ENCODE data around the gene IL20RB. TPM values are rescaled to one million over a fixed set of nuclear protein-coding genes. Genes with fewer than 3 reads are reported as not detected.
A peak's percentile ranks its signal among the peaks of the same experiment; 100 is the strongest.

Gene IL20RB, protein sequence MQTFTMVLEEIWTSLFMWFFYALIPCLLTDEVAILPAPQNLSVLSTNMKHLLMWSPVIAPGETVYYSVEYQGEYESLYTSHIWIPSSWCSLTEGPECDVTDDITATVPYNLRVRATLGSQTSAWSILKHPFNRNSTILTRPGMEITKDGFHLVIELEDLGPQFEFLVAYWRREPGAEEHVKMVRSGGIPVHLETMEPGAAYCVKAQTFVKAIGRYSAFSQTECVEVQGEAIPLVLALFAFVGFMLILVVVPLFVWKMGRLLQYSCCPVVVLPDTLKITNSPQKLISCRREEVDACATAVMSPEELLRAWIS
- polyA plus RNA-seq (2013, experiment 1 of 2; ENCODE audit: insufficient read length): 3.6 TPM
- polyA plus RNA-seq (2013, experiment 2 of 2; ENCODE audit: insufficient read length): 2.7 TPM

DNA sequence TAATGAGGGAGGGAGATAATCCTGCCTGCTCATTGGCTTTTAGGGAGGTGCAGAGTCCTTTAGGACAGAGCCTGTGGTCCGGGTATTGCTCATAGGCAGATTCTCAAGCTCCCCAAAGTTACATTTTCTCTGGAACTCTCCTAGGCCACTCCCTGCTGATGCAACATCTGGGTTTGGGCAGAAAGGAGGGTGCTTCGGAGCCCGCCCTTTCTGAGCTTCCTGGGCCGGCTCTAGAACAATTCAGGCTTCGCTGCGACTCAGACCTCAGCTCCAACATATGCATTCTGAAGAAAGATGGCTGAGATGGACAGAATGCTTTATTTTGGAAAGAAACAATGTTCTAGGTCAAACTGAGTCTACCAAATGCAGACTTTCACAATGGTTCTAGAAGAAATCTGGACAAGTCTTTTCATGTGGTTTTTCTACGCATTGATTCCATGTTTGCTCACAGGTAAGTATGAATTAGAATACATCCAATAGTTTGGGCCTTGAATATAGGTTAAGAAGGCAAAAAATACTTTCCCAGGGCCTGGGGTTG lies at the start of gene IL20RB:
TSS of gene IL20RB (plus strand) at position 233 of the 538 bp plus-strand sequence. CDS start at position 364, 131 bp downstream.
- peak; percentile 80 for DNase-seq

DNA sequence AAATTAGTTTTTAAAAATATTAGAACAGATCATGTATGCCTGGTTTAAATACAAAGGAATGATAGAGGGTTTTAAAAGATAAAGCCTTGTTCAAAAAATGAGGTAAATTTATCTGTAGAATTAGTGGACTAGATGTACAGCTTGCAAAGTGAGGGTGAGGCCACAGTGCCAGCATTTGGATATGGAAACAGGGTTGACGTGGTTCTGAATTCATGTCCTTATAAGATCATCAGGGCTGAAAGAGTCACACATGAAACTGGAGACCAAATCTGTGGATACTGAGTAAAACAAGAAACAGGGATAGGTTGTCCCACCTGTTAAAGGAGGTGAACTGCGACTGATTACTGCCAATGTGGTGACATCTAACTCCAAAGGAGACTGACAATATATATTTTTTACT lies 49.5 kb upstream of the IL20RB start:
- no peak for DNase-seq

DNA sequence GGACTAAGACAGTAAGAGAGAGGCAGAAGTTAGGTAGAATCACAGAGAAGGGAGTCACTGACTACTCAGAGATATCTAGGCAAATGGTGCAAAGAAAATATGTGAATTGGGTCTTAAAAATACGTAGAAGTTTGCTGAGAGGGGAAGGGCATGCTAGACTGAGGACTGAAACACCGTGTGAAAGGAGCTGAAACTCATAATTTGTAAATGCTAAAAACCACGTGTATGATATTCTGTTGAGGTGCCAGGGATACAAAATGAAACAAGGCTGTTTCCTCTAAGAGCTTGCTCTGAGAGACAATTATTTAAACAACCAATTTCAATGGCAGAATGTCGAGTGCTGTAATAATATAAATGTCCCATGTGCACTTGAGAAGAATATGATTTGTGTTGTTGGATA lies 48.6 kb upstream of the IL20RB start:
- no peak for DNase-seq

DNA sequence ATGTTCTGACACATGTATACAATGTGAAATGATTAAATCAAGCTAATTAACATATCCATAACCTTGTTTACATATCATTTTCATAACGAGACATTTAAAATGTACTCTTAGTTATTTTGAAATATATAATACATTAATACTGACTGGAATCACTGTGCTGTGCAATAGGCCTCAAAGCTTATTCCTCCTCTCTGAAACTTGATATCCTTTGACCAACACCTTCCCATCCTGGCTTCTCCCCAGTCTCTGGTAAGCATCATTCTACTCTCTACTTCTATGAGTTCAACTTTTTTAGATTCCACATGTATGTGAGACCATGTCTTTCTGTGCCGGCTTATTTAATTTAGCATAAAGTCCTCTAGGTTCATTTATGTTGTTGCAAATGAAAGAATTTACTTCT lies 47.1 kb upstream of the IL20RB start:
- DNase-seq: no peak

DNA sequence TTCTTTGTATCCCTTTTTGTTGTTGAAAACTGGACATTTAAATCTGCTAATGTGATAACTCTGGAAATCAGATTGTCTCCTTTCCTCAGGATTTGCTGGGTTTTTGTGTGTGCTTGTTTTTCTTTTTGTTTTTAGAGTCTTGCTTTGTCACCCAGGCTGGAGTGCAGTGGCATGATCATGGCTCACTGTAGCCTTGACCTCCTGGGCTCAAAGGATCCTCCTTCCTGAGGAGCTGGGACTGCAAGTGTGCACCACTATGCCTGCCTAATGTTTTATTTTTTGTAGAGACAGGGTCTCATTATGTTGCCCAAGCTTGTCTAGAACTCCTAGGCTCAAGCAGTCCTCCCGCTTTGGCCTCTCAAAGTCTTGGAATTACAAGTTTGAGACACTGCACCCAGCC lies 44.6 kb upstream of the IL20RB start:
- DNase-seq: no peak

DNA sequence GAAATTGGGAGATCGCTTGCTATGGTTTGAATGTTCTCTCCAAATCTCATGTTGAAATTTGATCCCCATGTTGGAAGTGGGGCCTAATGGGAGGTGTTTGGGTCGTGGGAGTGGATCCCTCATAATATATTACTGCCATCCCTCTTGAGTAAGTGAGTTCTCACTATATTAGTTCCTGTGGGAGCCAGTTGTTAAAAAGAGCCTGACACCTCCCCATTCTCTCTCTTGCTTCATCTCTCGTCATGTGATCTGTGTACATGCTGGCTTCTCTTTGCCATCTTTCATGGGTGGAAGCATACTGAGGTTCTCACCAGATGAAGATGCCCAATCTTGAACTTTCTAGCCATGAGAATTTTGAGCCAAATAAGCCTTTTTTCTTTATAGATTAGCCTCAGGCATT lies 43.0 kb upstream of the IL20RB start:
- DNase-seq: no peak

DNA sequence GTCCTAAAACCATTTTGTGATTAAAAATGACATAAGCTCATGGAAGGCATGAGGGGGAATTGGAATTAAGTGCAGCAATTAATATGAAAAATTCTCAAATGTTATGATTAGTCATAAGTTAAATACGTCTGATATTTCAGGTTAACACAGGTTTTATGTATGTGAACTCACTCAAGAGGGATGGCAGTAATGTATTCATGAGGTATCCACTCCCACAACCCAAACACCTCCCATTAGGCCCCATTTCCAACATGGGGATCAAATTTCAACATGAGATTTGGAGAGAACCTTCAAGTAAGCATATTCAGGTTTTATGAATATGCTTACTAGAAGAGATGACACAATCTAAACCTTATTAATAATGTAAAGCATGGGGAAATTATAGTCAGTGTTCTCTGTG lies 41.6 kb upstream of the IL20RB start:
- no peak for DNase-seq

DNA sequence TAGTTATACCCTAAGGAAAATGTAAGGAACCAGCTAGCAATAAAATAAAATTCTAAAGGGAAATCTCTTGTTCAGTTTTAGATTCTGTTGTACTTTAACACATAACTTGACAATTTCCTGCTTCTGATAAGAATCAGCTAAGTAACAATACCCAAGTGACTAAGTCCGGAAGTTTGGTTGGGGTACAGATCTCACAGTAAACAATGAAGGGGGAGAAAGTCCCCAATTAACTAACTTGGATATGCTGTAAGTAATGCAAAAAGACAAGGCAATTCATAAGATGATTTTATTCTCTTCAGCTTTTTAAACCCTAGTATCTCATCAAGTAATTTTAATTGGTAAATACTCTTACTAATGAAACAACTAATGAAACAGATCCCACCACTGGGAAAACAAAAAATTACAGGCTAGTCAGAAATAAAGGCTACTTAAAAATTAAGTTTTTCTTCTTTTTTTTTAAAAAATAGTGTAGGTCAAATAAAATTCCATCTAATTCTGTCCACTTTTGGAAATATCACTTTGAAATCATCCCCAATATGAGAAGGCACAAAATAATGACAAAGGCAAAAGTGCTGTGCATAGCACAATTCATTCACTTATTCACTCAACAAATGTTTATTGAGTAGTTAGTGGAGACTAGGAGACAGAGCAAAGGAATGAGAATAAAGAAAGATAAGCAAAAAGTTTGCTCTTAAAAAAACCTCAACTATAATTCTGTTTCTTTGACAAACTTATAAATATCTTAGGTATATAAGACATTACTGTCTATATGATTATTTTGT lies 37.8 kb upstream of the IL20RB start:
- DNase-seq: no peak

DNA sequence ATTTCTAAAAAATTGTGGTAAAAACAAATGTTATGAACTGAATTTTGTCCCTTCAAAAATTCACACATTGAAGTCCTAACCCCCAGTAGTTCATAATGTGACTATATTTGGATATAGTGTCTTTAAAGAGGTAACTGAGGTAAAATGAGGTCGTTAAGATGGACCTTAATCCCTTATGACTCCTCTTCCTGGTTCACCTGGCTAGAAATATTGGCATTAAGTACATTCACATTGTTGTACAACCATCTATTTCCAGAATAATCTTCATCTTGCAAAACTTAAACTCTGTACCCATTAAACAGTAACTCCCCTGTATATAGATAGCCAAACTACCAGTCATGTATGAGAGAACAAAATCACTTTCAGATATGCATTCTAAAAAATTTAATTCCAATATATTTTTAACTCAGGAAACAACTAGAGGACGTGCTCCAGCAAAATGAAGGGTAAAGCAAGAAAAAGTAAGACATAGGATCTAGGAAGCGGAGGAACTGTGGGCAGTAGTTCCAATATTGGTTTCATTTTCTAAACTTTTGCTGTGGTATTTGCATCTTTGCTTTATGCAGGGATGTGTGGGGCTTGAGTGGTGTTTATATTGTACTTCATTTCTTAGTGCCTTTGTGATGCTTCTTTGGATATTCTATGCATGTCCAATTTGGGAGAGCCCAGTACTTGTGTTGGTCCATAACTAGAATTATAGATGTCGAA lies 36.7 kb upstream of the IL20RB start:
- no peak for DNase-seq

DNA sequence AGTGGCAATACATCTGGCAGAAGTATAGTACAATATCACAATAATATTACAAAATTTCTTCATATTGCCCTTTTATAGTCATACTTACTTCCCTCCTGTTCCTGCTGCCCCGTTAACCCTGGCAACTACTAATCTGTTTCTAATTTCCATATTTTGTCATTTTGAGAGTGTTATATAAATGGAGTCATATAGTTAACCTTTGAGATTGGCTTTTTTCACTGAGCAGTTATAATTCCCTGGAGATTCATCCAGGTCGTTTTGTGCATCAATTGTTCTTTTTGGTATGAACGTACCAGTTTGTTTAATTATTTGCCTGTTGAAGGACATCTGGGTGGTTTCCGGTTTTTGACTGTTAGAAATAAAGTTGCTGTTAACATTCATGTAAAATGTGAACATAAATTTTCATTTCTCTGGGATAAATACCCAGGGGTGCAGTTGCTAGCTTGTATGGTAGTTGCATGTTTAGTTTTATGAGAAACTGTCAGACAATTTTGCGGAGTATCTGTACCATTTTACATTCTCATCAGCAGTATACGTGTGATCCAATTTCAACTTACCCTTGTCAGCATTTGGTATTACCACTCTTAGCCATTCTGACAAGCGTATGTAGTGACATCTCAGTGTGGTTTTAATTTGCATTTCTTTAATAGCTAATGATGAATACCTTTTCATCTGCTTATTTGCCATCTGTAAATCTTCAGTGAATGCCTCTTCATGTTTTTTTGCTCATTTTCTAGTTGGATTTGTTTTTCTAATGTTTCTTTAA lies 32.2 kb upstream of the IL20RB start:
- no peak for DNase-seq

DNA sequence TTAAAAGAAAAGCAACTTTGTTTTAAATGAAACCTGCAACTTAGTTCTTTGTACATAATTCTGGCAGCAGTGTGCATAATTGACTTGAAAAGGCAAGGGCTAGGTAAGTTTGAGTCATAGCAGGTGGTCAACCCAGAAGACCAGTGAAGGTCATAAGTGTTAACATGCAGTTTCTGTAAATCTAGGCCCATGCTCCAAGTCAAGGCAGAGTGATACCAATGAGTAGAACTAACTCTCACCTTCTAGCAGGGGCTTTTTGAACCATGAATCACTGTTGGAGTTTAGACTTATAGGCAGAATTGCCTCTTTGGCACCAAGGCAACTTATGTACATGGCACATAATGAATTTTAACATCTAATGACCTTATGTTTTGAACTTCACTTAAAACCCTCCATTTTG lies 29.5 kb upstream of the IL20RB start:
- no peak for DNase-seq

DNA sequence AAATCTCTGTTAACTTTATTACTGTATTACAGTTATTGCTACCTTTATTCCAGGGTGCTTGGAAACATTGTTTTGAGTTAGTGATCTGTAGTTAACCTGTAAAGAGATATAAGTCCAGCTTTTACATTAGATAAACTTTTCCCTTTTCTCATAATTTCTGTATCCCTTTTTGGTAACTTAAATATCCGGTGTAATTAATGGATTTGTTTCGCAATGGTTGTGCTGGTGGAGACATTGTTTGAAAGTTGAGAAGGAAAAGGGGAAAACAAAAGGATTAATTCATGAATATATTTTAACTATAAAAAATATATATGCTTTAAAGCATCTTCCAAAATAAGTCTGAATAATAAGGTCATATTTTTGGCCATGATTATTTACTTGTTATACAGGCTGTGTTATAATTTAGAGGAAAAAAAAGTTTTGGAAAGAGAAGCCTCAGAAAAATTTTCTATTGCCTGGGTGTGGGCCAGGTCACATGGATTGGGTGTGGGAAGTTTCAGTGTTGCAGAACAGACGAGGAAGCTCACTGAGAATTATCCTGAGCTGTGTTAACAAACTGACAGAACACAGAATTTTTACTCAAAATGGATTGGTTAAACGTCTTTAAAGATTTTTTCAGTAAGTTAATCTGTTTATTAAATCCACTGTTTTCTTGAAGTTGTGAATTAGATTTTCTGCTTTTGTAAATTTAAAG lies 27.7 kb upstream of the IL20RB start:
- peak; percentile 22 for DNase-seq

DNA sequence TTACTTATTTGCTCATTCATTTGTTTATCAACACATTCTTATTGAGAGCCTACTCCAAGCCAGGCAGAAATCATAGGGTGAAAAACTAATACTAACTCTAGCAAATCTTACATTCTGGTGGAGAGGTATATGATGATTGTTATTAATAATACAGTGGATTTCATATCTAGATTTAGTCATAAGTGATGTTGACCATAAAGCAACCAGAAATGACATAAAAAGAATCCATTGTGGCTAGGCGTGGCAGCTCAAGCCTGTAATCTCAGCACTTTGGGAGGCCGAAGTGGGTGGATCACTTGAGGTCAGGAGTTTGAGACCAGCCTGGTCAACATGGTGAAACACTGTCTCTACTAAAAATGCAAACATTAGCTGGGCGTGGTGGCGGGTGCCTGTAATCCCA lies 26.2 kb upstream of the IL20RB start:
- DNase-seq: no peak

DNA sequence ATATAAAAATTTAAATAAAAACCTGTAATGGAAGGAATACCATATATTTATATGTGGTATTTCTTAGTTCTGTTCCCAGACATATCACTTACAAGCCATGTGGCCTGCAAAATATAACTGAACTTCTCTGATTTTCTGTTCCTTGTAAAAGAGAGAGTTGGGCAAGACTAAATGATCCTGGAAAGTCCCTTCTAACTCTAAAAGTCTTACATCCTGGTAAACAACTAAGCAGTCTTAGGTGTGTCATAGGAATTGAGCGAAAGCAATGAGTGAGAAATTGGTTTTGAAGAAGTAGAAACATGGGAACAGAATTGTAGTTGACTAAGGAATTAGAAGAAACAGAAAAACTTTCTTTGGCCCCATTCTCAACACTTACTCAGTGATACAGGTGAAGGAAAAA lies 25.3 kb upstream of the IL20RB start:
- DNase-seq: no peak

DNA sequence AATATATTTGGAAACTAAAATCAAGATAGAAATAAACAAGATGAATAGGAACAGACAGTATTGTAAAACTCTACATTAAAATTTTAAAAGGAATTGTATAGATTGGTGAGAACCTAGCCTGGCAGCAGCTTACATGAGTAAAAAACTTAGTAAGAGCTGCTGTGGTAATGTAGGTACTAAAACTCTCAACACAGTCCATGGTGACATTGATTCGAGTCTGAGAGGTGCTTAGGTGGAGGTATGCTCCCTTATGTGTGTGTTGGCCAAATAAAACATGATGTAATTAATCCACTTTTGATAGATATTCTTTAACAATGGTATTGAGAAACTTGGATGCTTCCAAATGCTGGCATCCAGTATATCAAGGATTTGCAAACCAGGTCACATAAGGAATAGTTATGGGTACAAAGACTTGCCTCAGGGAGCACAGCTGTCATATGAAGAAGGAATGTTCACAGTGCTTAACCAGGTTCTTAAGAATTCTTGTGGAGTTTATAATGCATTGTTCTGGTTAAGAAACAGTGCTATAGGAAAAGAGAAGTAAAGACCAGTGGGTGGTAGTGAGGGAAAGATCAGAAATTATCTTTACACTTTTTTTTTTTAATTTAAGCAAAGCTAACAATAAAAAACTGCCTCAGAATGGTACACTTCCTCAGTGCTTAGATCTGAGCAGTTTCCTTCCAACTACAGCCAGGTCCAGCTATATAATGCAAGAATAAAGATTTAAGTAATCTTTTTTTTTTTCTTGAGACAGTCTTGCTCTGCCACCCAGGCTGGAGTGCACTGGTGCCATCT lies 24.6 kb upstream of the IL20RB start:
- DNase-seq: no peak

DNA sequence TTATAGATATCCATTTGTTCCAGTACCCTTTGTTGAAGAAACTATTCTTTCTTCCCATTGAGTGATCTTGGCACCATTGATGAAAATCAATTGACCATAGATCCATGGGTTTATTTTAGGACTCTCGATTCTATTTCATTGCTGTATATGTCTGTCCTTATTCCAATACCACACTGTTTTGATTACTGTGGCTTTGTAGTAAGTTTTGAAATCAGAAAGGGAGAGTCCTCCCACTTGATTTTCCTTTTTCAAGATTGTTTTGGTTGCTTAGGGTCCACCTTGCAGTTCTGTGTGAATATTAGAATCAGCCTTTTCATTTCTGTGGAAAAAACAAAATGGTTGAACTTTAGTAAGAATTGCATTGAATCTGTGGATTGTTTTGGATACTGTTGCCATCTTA lies 20.6 kb upstream of the IL20RB start:
- DNase-seq: no peak

DNA sequence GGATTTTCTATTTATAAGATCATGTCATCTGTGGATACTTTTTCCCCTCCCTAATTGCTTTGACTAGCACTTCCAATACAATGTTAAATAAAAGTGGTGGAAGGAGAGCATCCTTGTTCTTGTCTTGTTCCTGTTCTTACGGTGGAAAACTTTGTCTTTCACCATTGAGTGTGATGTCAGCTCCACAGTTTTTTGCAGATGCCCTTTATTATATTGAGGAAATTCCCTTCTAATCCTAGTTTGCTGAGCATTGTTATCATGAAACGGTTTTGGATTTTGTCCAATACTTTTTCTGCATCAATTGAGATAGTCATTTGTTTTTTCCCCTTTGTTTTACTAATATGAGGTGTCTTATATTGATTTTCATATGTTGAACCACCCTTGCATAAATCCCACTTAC lies 19.9 kb upstream of the IL20RB start:
- no peak for DNase-seq

DNA sequence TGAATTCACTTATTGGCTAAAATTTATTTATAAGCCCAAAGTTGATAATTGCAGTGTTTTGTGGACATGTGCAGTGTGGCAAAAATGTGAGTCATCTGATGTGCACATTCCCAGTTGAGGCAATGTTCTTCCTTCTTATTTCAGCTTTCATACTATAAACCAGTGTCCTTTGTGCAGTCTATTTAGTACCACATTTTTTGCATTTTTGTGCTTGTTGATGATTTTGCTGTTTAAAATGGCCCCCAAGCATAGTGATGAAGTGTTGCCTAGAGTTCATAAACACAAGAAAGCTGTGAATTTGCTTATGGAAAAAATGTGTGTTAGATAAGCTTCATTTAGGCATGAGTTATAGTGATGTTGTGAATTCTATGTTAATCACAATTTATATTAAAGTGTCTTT lies 19.4 kb upstream of the IL20RB start:
- peak; percentile 61 for DNase-seq

DNA sequence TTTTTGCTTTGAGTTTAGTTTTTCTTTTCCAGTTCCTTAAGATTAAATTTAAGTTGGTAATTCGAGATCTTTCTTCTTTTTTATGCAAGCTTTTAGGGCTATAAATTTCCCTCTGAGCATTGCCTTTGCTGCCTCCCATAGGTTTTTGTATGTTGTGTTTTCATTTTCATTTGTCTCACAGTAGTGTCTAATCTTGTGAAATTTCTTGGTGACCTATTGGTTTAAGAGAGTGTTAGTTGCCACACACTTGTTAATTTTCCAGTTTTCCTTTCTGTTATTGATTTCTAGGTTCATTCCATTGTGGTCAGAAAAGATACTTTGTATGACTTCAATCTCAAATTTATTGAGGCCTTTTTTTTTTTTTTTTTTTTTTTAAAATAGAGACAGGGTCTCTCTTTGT lies 18.3 kb upstream of the IL20RB start:
- no peak for DNase-seq

DNA sequence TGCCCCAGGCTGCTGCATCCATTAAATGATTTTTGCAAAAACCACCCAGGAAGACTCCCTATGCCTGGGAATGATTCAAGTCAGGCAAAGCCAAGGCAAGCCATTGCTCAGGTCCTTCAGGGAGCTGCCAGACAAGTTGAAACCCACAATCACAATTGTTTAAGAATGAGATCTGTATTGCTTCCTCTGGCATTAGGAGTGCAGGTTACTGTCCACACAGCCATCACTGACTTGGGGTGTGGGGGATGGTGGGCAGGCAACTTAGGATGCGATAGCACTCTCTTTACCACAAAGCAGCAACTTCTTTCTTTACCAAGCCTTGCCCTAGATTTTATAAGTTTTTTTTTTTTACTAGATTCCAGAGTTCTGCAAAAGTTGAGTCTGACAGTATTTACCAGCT lies 15.0 kb upstream of the IL20RB start:
- DNase-seq: no peak

DNA sequence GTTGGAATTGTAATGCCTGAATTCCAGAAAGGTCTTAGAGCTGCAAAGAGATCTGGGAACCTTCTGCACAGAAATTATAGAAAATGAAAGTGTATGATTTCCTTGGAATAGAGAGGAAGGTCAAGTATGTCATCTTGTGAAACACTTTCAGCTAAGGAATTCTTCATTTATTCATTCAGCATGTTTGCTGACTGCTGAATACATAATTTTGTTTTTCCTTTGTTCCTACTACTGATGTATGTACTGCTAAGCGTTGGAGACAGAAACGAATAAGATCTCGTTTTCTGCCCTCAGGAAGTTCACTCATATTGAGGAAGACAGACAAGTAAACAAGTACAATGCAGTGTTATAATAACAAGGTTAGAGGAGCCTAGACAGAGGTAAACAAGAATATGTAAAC lies 14.3 kb upstream of the IL20RB start:
- no peak for DNase-seq

Measured in fibroblast of skin of abdomen (primary cell).